ENCODE measurements around the gene FGD6.
A peak's percentile ranks its signal among the peaks of the same experiment; 100 is the strongest.

The FGD6 gene

DNA sequence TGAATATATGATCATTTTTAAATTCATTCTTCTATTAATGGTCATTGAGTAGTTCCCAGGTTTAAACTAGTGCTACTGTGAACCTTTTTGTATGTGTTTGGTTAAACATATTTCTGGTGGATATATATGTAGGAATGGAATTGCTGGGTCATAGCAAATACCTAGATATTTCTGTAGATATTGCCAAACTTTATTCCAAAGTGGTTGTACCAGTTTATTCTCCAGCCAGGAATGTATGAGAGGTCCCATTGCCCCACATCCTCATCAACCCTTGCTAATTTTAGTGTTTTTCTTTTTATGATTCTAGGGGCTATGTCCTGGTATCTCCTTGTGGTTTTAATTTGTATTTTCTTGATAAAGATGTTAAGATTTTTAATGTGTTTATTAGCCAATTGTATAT is 3.5 kb upstream of the FGD6 start:
- no peaks in the 10 kb centered on the region for H3F3A ChIP-seq (ENCODE audit: insufficient read depth, low read length)
- H3K4me3 ChIP-seq (ENCODE audit: low read depth, low read length, poor library complexity, severe bottlenecking), result no peak overlapping the region
- peak overlapping the region; percentile 73; the same call in 1 of the 2 replicates for H3K4me2 ChIP-seq (ENCODE audit: low read length)
- peaks cover 70% of the 10 kb centered on the region for H3K79me2 ChIP-seq (ENCODE audit: insufficient read depth, low read length)
- H3K9ac ChIP-seq (ENCODE audit: low read length), result no peak overlapping the region
- H2AFZ ChIP-seq (ENCODE audit: low read length), result no peak overlapping the region
- H4K20me1 ChIP-seq (ENCODE audit: insufficient read depth, low read length), result no peaks in the 10 kb centered on the region
- TF ChIP-seq EZH2 (IDR thresholded peaks at IDR 0.05; ENCODE audit: borderline replicate concordance, low read length), result no peak
- TF ChIP-seq, protein P1, sequence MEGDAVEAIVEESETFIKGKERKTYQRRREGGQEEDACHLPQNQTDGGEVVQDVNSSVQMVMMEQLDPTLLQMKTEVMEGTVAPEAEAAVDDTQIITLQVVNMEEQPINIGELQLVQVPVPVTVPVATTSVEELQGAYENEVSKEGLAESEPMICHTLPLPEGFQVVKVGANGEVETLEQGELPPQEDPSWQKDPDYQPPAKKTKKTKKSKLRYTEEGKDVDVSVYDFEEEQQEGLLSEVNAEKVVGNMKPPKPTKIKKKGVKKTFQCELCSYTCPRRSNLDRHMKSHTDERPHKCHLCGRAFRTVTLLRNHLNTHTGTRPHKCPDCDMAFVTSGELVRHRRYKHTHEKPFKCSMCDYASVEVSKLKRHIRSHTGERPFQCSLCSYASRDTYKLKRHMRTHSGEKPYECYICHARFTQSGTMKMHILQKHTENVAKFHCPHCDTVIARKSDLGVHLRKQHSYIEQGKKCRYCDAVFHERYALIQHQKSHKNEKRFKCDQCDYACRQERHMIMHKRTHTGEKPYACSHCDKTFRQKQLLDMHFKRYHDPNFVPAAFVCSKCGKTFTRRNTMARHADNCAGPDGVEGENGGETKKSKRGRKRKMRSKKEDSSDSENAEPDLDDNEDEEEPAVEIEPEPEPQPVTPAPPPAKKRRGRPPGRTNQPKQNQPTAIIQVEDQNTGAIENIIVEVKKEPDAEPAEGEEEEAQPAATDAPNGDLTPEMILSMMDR (IDR thresholded peaks at IDR 0.05; ENCODE audit: low read length), result no peak
- H3K27me3 ChIP-seq (ENCODE audit: insufficient read depth, low read length), result no peaks in the 10 kb centered on the region
- no peak overlapping the region for H3K27ac ChIP-seq (ENCODE audit: low read depth, low read length, poor library complexity, severe bottlenecking)
- H3K4me1 ChIP-seq (ENCODE audit: insufficient read depth, low read length, severe bottlenecking), result peaks cover 31% of the 10 kb centered on the region
- no peaks in the 10 kb centered on the region for H3K9me3 ChIP-seq (ENCODE audit: low read length)
- no peaks in the 10 kb centered on the region for H3K9me2 ChIP-seq (ENCODE audit: low read depth, low read length)
- H3K36me3 ChIP-seq (ENCODE audit: insufficient read depth, low read length), result peaks cover 25% of the 10 kb centered on the region

DNA sequence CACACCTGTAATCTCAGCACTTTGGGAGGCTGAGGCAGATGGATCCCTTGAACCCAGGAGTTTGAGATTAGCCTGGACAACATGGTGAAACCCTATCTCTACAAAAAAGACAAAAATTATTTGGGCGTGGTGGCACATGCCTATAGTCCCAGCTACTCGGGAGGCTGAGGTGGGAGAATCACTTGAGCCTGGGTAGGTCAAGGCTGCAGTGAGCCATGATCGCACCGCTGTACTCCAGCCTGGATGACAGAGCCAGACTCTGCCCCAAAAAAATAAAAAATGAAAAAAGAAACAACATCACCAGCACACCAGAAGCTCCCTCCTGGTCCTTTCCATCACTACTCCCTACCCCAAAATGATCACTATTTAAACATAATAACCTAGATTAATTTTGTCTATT is 2.9 kb upstream of the FGD6 start:
- Histone ChIP-seq H3F3A (ENCODE audit: insufficient read depth, low read length) (no peaks in the 10 kb centered on the region), H3K9ac (ENCODE audit: low read length) (no peak overlapping the region), H2AFZ (ENCODE audit: low read length) (no peak overlapping the region), H3K27ac (ENCODE audit: low read depth, low read length, poor library complexity, severe bottlenecking) (no peak overlapping the region), H3K4me2 (ENCODE audit: low read length) (peak overlapping the region; percentile 73), H3K27me3 (ENCODE audit: insufficient read depth, low read length) (no peaks in the 10 kb centered on the region), H3K4me3 (ENCODE audit: low read depth, low read length, poor library complexity, severe bottlenecking) (peak overlapping the region; percentile 86), H3K9me2 (ENCODE audit: low read depth, low read length) (no peaks in the 10 kb centered on the region), H3K79me2 (ENCODE audit: insufficient read depth, low read length) (peaks cover 67% of the 10 kb centered on the region), H3K36me3 (ENCODE audit: insufficient read depth, low read length) (peaks cover 25% of the 10 kb centered on the region), H3K4me1 (ENCODE audit: insufficient read depth, low read length, severe bottlenecking) (peaks cover 35% of the 10 kb centered on the region), H3K9me3 (ENCODE audit: low read length) (no peaks in the 10 kb centered on the region), H4K20me1 (ENCODE audit: insufficient read depth, low read length) (no peaks in the 10 kb centered on the region)
- no peak for TF ChIP-seq EZH2 (IDR thresholded peaks at IDR 0.05; ENCODE audit: borderline replicate concordance, low read length)
- TF ChIP-seq, protein P1 (IDR thresholded peaks at IDR 0.05; ENCODE audit: low read length), result no peak

DNA sequence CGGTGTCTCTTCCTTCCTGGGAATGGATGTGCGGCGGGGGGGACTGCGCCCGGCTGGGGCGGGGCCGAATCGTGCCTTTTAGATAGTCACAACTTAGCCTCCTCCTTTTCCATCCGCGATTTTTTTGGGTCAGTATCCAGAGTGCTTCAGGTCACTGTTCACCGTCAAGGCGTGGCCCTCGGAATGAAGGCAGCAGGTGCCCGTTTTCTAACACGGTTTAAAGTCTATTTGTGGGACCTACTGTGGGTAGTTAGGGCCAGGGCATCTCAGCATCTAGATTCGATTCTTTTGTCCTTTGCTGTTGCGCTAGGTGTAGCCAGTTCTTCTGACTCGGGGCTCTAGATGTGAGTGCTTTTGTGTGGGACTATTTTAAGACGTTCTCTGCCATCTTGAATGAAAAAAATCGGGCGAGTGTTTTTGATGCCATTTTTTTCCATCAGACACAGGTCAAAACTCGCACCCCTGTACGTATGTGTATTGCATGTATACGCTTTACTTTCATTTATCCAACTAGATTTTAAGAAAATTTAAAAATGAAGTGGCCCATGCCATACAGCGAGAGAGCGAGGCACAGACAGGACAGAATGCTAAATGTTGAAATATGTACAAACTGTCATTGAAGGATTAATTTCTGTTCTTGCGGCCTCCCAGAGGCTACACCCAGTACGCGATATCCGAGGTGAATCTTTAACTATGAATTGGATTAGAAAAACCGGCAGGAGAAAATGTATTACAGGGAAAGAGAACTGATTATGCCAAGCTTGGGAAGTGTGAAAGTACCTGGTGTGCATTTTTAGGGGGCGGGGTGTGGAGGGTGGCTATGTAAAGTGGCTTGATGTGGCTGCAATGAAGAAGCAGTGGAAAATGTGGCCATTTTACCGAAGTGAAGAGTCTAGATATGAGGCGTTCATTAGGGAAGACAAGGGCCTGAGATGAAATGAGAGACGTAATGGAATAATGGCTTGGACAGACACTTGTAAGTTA is 1.2 kb upstream of the FGD6 start:
- Histone ChIP-seq H3K4me1 (ENCODE audit: insufficient read depth, low read length, severe bottlenecking) (peaks cover 35% of the 10 kb centered on the region), H4K20me1 (ENCODE audit: insufficient read depth, low read length) (no peaks in the 10 kb centered on the region), H3K36me3 (ENCODE audit: insufficient read depth, low read length) (peaks cover 11% of the 10 kb centered on the region; the same call in 1 of the 2 replicates), H3K27ac (ENCODE audit: low read depth, low read length, poor library complexity, severe bottlenecking) (peak overlapping the region; percentile 94), H3K4me3 (ENCODE audit: low read depth, low read length, poor library complexity, severe bottlenecking) (peak overlapping the region; percentile 86), H3K27me3 (ENCODE audit: insufficient read depth, low read length) (no peaks in the 10 kb centered on the region), H3K9me2 (ENCODE audit: low read depth, low read length) (no peaks in the 10 kb centered on the region), H3F3A (ENCODE audit: insufficient read depth, low read length) (no peaks in the 10 kb centered on the region), H3K9me3 (ENCODE audit: low read length) (no peaks in the 10 kb centered on the region), H3K79me2 (ENCODE audit: insufficient read depth, low read length) (peaks cover 50% of the 10 kb centered on the region), H2AFZ (ENCODE audit: low read length) (no peak overlapping the region), H3K4me2 (ENCODE audit: low read length) (peak overlapping the region; percentile 73), H3K9ac (ENCODE audit: low read length) (peak overlapping the region; percentile 85)
- TF ChIP-seq EZH2 (IDR thresholded peaks at IDR 0.05; ENCODE audit: borderline replicate concordance, low read length), result no peak
- TF ChIP-seq, protein P1 (IDR thresholded peaks at IDR 0.05; ENCODE audit: low read length), result no peak
